ENCODE data around the gene KRTAP12-2. TPM values are rescaled to one million over a fixed set of nuclear protein-coding genes. Genes with fewer than 3 reads are reported as not detected.

The KRTAP12-2 gene
- total and polyA plus RNA-seq, 10 of the 15 experiments (the other 5 are each of a cell fraction or from before 2014, with no cell fraction given) = not detected

GRCh38 chr21:44616591-44616926 lies 50.2 kb downstream of the KRTAP12-2 start:
- ATAC-seq = no peak
- no TSS peak for BruUV-seq (replicated peaks)
- DNase-seq (ENCODE audit: low read depth, low spot score) = no peak
- POLR2A ChIA-PET = no interaction called here
- H3K36me3 ChIP-seq (ENCODE audit: control insufficient read depth in 2 of 2, insufficient read depth in 2 of 2, low read length in 1 of 2) = no peaks in the 10 kb centered on the region
- no peak overlapping the region for H2AFZ ChIP-seq (ENCODE audit: control insufficient read depth, low read depth, low read length)
- H3K9ac ChIP-seq (ENCODE audit: control insufficient read depth, insufficient read depth, low read length) = no peak overlapping the region
- no peak overlapping the region for H3K4me3 ChIP-seq
- peaks cover 2% of the 10 kb centered on the region; the same call in 1 of the 3 replicates for H3K9me3 ChIP-seq (replicated peaks; ENCODE audit: control insufficient read depth, insufficient read depth, low read length)
- TF ChIP-seq IRF5 (IDR thresholded peaks at IDR 0.05; ENCODE audit: borderline replicate concordance) = no peak
- TF ChIP-seq TBL1XR1 (IDR thresholded peaks at IDR 0.05; ENCODE audit: low read depth, low read length) = no peak
- no peak for TF ChIP-seq TCF12 (IDR thresholded peaks at IDR 0.05; ENCODE audit: low read depth, low read length)
- no peak for TF ChIP-seq KDM1A (IDR thresholded peaks at IDR 0.05; ENCODE audit: borderline replicate concordance)
- no peak for TF ChIP-seq IRF3 (IDR thresholded peaks at IDR 0.05)
- TF ChIP-seq CUX1 (IDR thresholded peaks at IDR 0.05; ENCODE audit: insufficient replicate concordance, low read depth, low read length) = no peak
- TF ChIP-seq RCOR1 (conservative IDR thresholded peaks at IDR 0.05; ENCODE audit: low read depth, low read length) = no peak
- no peak for TF ChIP-seq NFXL1 (IDR thresholded peaks at IDR 0.05; ENCODE audit: borderline replicate concordance)
- TF ChIP-seq ZNF24 (IDR thresholded peaks at IDR 0.05) = no peak
- no peak for TF ChIP-seq E2F4 (IDR thresholded peaks at IDR 0.05; ENCODE audit: low read depth, low read length)
- TF ChIP-seq BHLHE40 (IDR thresholded peaks at IDR 0.05; ENCODE audit: borderline replicate concordance in 1 of 2, low read depth in 2 of 2, low read length in 1 of 2) = no peak
- TF ChIP-seq JUND (IDR thresholded peaks at IDR 0.05; ENCODE audit: low read depth, low read length) = no peak
- 53% methylated on average over 16 of the region's 16 CpGs for WGBS (ENCODE audit: insufficient coverage, insufficient replicate concordance, low lambda C conversion rate, missing lambda C conversion rate)
- SMC1A ChIA-PET (ENCODE audit: uncharacterized antibody, unreplicated experiment) = no interaction called here
- RAD21 ChIA-PET (ENCODE audit: unreplicated experiment) = no interaction called here
- no peak overlapping the region for H3K27ac ChIP-seq (ENCODE audit: control insufficient read depth, insufficient read depth)
- in situ Hi-C loops (cut with MboI) (no loop called here), intact Hi-C loops (cut with micrococcal nuclease; ENCODE audit: unreplicated experiment) (no loop called here)
- CTCF ChIA-PET = no interaction called here
- no peak overlapping the region for H3K4me2 ChIP-seq (ENCODE audit: control insufficient read depth, insufficient read depth)
- no peaks in the 10 kb centered on the region for H4K20me1 ChIP-seq (ENCODE audit: control insufficient read depth, insufficient read depth)
- H3K79me2 ChIP-seq (ENCODE audit: control insufficient read depth, insufficient read depth, low read length) = no peaks in the 10 kb centered on the region
- no peaks in the 10 kb centered on the region for H3K4me1 ChIP-seq (ENCODE audit: control insufficient read depth, insufficient read depth, low read length)
- no peak for FAIRE-seq
- H3K27me3 ChIP-seq (replicated peaks in 1 of 2; ENCODE audit: control insufficient read depth in 2 of 2, insufficient read depth in 2 of 2, low read length in 1 of 2) = no peaks in the 10 kb centered on the region
